Mammary epithelial cell (primary cell): ENCODE results near the gene CCNI2.

Source experiments
- EZH2 ChIP-seq: IDR thresholded peaks from 2 replicates; pipeline ENCODE4 v1.6.1; 2012; ENCODE audit warnings: low read length, inconsistent platforms, borderline replicate concordance
- TF ChIP-seq, protein P1 (sequence below), 2 donors: IDR thresholded peaks in 1 of 2; conservative IDR thresholded peaks in 1 of 2; 2 replicates each; pipeline ENCODE4 v1.5.1; 2011 to 2012; ENCODE audit warnings: inconsistent platforms in 2 of 2, low read length in 2 of 2, mild to moderate bottlenecking in 2 of 2, control low read depth in 1 of 2, low read depth in 1 of 2; ENCODE audit not compliant: insufficient read depth in 1 of 2; ENCODE audit errors: extremely low read depth in 1 of 2

DNA sequence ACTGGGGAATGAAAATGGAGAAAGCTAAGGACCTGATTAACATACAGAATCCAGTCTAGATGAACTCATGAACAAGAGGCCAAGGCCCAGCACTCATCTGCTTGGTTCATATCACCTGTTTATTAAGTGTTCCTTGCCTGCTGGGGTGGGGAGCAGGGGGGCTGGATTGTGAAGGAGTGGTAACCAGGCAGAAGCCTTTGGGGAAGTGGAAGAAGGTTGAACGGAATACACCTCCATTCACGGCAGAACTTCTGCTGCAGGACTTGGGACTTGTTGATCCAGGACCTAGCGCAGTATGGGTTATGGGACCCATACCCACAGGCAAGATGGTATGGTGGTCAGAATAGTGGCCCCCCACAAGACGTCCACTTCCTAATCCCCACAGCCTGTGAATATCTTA is 38.6 kb downstream of the CCNI2 start:
- TF ChIP-seq, protein P1, sequence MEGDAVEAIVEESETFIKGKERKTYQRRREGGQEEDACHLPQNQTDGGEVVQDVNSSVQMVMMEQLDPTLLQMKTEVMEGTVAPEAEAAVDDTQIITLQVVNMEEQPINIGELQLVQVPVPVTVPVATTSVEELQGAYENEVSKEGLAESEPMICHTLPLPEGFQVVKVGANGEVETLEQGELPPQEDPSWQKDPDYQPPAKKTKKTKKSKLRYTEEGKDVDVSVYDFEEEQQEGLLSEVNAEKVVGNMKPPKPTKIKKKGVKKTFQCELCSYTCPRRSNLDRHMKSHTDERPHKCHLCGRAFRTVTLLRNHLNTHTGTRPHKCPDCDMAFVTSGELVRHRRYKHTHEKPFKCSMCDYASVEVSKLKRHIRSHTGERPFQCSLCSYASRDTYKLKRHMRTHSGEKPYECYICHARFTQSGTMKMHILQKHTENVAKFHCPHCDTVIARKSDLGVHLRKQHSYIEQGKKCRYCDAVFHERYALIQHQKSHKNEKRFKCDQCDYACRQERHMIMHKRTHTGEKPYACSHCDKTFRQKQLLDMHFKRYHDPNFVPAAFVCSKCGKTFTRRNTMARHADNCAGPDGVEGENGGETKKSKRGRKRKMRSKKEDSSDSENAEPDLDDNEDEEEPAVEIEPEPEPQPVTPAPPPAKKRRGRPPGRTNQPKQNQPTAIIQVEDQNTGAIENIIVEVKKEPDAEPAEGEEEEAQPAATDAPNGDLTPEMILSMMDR (conservative IDR thresholded peaks at IDR 0.05 in 1 of 2, IDR thresholded peaks at IDR 0.05 in 1 of 2; ENCODE audit: extremely low read depth in 1 of 2, insufficient read depth in 1 of 2, low read depth in 1 of 2, low read length in 2 of 2): no peak
- TF ChIP-seq EZH2: no peak
